IPS-11a (cell line): ENCODE results near the gene TMEM232.
"Not testable (repeated sequence)": the region's sequence is repeated elsewhere in the genome, so short reads cannot be mapped to it uniquely, and the experiment has no call there.

ENCODE experiments used
- H3K4me3 ChIP-seq: one replicate; pipeline ENCODE4 v1.5.1; 2013; ENCODE audit warnings: low read depth, low read length, control low read depth

TMEM232 gene

GRCh38 chr5:110716247-110717245, 9.9 kb downstream of the TMEM232 start:
- no peak overlapping the region for H3K4me3 ChIP-seq

- no peak overlapping the region for H3K4me3 ChIP-seq
Measured at GRCh38 chr5:110707260-110707844, 19.1 kb downstream of the TMEM232 start.

- no peak overlapping the region for H3K4me3 ChIP-seq
Measured at GRCh38 chr5:110705349-110705748, 21.1 kb downstream of the TMEM232 start.

GRCh38 chr5:110703481-110703880, 23.0 kb downstream of the TMEM232 start:
- no peak overlapping the region for H3K4me3 ChIP-seq

- no peak overlapping the region for H3K4me3 ChIP-seq
Measured at GRCh38 chr5:110702704-110703103, 23.8 kb downstream of the TMEM232 start.

- no peak overlapping the region for H3K4me3 ChIP-seq
Measured at GRCh38 chr5:110702300-110702699, 24.2 kb downstream of the TMEM232 start.

- not testable (repeated sequence) for H3K4me3 ChIP-seq
Measured at GRCh38 chr5:110692669-110693068, 33.8 kb downstream of the TMEM232 start.

GRCh38 chr5:110690587-110690986, 35.9 kb downstream of the TMEM232 start:
- not testable (repeated sequence) for H3K4me3 ChIP-seq

GRCh38 chr5:110687485-110687884, 39.0 kb downstream of the TMEM232 start:
- H3K4me3 ChIP-seq, result no peak overlapping the region

GRCh38 chr5:110686270-110686669, 40.2 kb downstream of the TMEM232 start:
- H3K4me3 ChIP-seq, result no peak overlapping the region

- H3K4me3 ChIP-seq, result no peak overlapping the region
Measured at GRCh38 chr5:110681953-110682352, 44.5 kb downstream of the TMEM232 start.

GRCh38 chr5:110681109-110681508, 45.4 kb downstream of the TMEM232 start:
- no peak overlapping the region for H3K4me3 ChIP-seq

- H3K4me3 ChIP-seq, result not testable (repeated sequence)
Measured at GRCh38 chr5:110676554-110676953, 49.9 kb downstream of the TMEM232 start.

GRCh38 chr5:110665184-110665726, 61.2 kb downstream of the TMEM232 start:
- no peak overlapping the region for H3K4me3 ChIP-seq

GRCh38 chr5:110663525-110663924, 62.9 kb downstream of the TMEM232 start:
- H3K4me3 ChIP-seq, result no peak overlapping the region

GRCh38 chr5:110658006-110658405, 68.5 kb downstream of the TMEM232 start:
- H3K4me3 ChIP-seq, result no peak overlapping the region

GRCh38 chr5:110653231-110653970, 73.1 kb downstream of the TMEM232 start:
- no peak overlapping the region for H3K4me3 ChIP-seq

GRCh38 chr5:110651507-110651906, 75.0 kb downstream of the TMEM232 start:
- H3K4me3 ChIP-seq, result no peak overlapping the region

- no peak overlapping the region for H3K4me3 ChIP-seq
Measured at GRCh38 chr5:110644357-110644756, 82.1 kb downstream of the TMEM232 start.

- H3K4me3 ChIP-seq, result no peak overlapping the region
Measured at GRCh38 chr5:110638970-110639902, 87.2 kb downstream of the TMEM232 start.
